ENCODE measurements around the gene CLIP3. TPM values are rescaled to one million over a fixed set of nuclear protein-coding genes. Genes with fewer than 3 reads are reported as not detected.

CLIP3 gene
- total and polyA plus RNA-seq, 9 of the 15 experiments (the other 6 are each of a cell fraction or from before 2014, with no cell fraction given): 0.01 to 0.50 (median 0.15) TPM; not detected in 1

- 0 out of 3 replicates have a peak, but pooled peaks cover 2% of the 10 kb centered on the region for H3K36me3 ChIP-seq (ENCODE audit: control insufficient read depth, insufficient read depth, low read length)
- intact Hi-C loops (cut with micrococcal nuclease) (no loop called here), in situ Hi-C loops (cut with MboI) (no loop called here)
- H4K20me1 ChIP-seq (replicated peaks; ENCODE audit: control insufficient read depth, insufficient read depth, low read length): no peaks in the 10 kb centered on the region
- H3K9me1 ChIP-seq (ENCODE audit: control insufficient read depth, insufficient read depth, low read length): no peaks in the 10 kb centered on the region
- no peak overlapping the region for H2AFZ ChIP-seq (ENCODE audit: low read depth, low read length)
- H3K4me2 ChIP-seq (ENCODE audit: insufficient read depth, low read length): no peak overlapping the region
- no TSS peak for BruUV-seq (replicated peaks)
- ChIA-PET CTCF (ENCODE audit: low intra/inter-chr PET ratio) (no interaction called here), POLR2A (no interaction called here)
- no peak overlapping the region for H3K9ac ChIP-seq (ENCODE audit: insufficient read depth in 1 of 2, low read depth in 2 of 2, low read length in 2 of 2)
- H3K27me3 ChIP-seq (ENCODE audit: control insufficient read depth in 2 of 2, insufficient read depth in 2 of 2, low read length in 2 of 2): no peaks in the 10 kb centered on the region
- H3K27ac ChIP-seq (ENCODE audit: extremely low read depth, low read depth, low read length): no peak overlapping the region
- peaks cover 5 to 23% of the 10 kb centered on the region in 2 experiments; a peak in 2 of 5 replicates for H3K4me1 ChIP-seq (replicated peaks in 1 of 2; ENCODE audit: control insufficient read depth in 2 of 2, insufficient read depth in 2 of 2, low read length in 2 of 2)
- 82% methylated on average over 12 of the region's 15 CpGs for WGBS (ENCODE audit: insufficient coverage, low coverage, missing lambda C conversion rate)
- FAIRE-seq: no peak
- no peak overlapping the region for H3K4me3 ChIP-seq
- peaks cover 18% of the 10 kb centered on the region for H3K79me2 ChIP-seq (ENCODE audit: control insufficient read depth, insufficient read depth, low read length)
- no peak for TF ChIP-seq TCF7 (IDR thresholded peaks at IDR 0.05; ENCODE audit: borderline replicate concordance)
- no peak for TF ChIP-seq ARID1B (IDR thresholded peaks at IDR 0.05)
- TF ChIP-seq CSDE1 (IDR thresholded peaks at IDR 0.05): no peak
- TF ChIP-seq MTF1 (CRISPR knock-in tag; IDR thresholded peaks at IDR 0.05; ENCODE audit: borderline replicate concordance): no peak
- no peak for TF ChIP-seq HSF4 (CRISPR knock-in tag; IDR thresholded peaks at IDR 0.05; ENCODE audit: borderline replicate concordance)
- TF ChIP-seq ZNF311 (CRISPR knock-in tag; IDR thresholded peaks at IDR 0.05): no peak
- TF ChIP-seq ZSCAN32 (CRISPR knock-in tag; IDR thresholded peaks at IDR 0.05): no peak
- TF ChIP-seq HMBOX1 (IDR thresholded peaks at IDR 0.05): no peak
- H3K9me3 ChIP-seq (replicated peaks; ENCODE audit: control insufficient read depth, insufficient read depth, low read depth, low read length): no peaks in the 10 kb centered on the region
- no peak for DNase-seq (ENCODE audit: extremely low read depth in 1 of 4, low spot score in 3 of 4)
- ATAC-seq: no peak
Observed at GRCh38 chr19:36009633-36010379, 22.9 kb downstream of the CLIP3 start.

Data from K562 (cell line).